ENCODE measurements around the gene BACH2. TPM values are rescaled to one million over a fixed set of nuclear protein-coding genes. Genes with fewer than 3 reads are reported as not detected.
"Not testable (repeated sequence)": the region's sequence is repeated elsewhere in the genome, so short reads cannot be mapped to it uniquely, and the experiment has no call there.

Gene BACH2
- polyA plus RNA-seq, 1 experiment = 2.2 TPM

DNA sequence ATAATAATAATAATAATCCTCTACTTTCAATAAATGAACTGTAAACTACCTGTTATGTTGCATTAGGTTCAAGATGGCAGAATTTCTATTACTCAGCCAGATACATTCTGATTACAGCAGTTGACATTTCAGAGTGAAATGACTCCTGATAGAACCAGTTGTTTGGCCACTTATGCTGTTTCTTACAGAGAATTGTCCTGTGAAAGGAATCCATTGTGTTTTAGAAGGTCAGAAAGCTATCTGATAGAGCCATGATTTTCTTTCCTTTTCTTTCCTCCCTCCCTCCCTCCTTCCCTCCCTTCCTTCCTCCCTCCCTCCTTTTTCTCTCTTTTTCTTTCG is 385.8 kb downstream of the BACH2 start:
- Histone ChIP-seq H3K9me3 (ENCODE audit: control insufficient read depth, insufficient read depth, low read length) (peaks cover 2% of the 10 kb centered on the region; the same call in 1 of the 2 replicates), H3K27ac (ENCODE audit: low read depth, low read length) (no peak overlapping the region), H3K27me3 (ENCODE audit: control insufficient read depth, insufficient read depth, low read length) (peaks cover 5% of the 10 kb centered on the region), H3K4me3 (ENCODE audit: low read depth, low read length) (no peak overlapping the region)
- POLR2A ChIA-PET = no interaction called here
- no peak for DNase-seq (ENCODE audit: low read depth, low spot score)
- CTCF ChIA-PET = interaction anchor here (0.6 kb wide), 2 partner anchors 14 to 83 kb away, joined by 3 to 4 read pairs; no protein-coding TSS in a partner anchor
- TF ChIP-seq, protein P1, sequence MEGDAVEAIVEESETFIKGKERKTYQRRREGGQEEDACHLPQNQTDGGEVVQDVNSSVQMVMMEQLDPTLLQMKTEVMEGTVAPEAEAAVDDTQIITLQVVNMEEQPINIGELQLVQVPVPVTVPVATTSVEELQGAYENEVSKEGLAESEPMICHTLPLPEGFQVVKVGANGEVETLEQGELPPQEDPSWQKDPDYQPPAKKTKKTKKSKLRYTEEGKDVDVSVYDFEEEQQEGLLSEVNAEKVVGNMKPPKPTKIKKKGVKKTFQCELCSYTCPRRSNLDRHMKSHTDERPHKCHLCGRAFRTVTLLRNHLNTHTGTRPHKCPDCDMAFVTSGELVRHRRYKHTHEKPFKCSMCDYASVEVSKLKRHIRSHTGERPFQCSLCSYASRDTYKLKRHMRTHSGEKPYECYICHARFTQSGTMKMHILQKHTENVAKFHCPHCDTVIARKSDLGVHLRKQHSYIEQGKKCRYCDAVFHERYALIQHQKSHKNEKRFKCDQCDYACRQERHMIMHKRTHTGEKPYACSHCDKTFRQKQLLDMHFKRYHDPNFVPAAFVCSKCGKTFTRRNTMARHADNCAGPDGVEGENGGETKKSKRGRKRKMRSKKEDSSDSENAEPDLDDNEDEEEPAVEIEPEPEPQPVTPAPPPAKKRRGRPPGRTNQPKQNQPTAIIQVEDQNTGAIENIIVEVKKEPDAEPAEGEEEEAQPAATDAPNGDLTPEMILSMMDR (IDR thresholded peaks at IDR 0.05; ENCODE audit: low read depth, low read length) = no peak

DNA sequence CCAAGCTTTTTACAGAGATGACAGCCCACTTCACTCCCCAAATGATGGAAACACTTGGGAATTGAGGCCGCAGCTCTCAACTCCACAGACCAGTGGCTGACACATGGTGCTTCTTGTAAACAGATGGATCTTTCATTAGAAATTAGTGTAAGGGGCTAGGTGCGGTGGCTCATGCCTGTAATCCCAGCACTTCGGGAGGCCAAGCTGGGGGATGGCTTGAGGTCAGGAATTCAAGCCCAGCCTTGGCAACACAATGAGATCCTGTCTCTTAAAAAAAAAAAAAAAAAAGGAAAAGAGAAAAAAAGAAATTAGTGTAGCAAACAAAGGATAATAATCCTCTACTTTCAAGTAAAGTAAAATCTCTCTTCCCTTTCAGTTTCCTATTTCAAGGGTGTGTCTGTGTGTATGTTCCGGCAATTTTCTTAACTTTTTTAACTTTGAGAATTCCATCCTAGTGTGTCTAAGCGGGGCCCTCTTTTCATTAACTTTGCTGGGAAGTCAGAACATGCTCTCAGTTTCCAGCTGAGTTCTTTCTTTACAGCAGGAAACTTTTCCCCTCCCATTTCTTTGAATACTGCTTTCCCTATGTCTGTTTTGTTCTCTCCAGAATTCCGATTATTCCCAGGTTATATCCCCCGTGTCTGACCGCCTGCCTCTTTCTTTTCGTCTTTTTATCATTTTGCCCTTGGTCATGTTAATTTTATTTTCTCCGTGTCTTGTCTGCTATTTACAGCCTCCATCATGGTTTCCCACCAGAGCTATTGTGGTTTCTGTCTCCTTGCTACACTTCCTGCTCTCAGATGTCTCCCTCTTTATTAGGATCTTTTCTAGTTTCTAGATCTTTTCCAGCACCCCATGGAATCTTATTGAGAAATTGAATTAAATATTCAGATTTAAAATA is 386.4 kb downstream of the BACH2 start:
- H3K4me3 ChIP-seq (ENCODE audit: low read depth, low read length); H3K27ac ChIP-seq (ENCODE audit: low read depth, low read length); H3K27me3 ChIP-seq (ENCODE audit: control insufficient read depth, insufficient read depth, low read length); H3K9me3 ChIP-seq (ENCODE audit: control insufficient read depth, insufficient read depth, low read length); DNase-seq (ENCODE audit: low read depth, low spot score); POLR2A ChIA-PET: not testable (repeated sequence)
- CTCF ChIA-PET = interaction anchor here (0.6 kb wide), 2 partner anchors 15 to 19 kb away, joined by 3 to 5 read pairs; no protein-coding TSS in a partner anchor

DNA sequence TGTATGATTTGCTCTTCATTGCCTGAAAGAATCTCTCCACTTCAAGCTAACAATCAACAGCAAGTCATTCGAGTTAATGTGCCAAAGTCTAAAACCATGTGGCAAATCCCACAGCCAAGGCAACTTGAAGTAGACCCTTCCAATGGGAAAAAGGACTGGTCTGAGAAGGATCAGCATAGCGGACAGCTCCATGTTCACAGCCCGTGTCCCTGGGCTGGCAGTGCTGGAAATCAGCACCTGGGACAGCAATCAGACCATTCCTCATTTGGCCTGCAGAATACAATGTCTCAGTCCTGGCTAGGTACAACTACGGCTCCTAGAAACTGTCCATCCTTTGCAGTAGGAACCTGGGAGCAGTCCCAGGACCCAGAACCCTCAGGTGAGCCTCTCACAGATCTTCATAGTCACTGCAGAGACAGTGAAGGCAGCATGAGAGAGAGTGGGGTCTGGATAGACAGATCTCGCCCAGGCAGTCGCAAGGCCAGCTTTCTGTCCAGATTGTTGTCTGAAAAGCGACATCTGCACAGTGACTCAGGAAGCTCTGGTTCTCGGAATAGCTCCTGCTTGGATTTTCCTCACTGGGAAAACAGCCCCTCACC is 401.3 kb downstream of the BACH2 start:
- H3K4me3 ChIP-seq (ENCODE audit: low read depth, low read length) = no peak overlapping the region
- TF ChIP-seq, protein P1 (IDR thresholded peaks at IDR 0.05; ENCODE audit: low read depth, low read length) = 0 out of 2 replicates have a peak, but pooled peaks have one; percentile 1
- H3K9me3 ChIP-seq (ENCODE audit: control insufficient read depth, insufficient read depth, low read length) = no peaks in the 10 kb centered on the region
- no peak overlapping the region for H3K27ac ChIP-seq (ENCODE audit: low read depth, low read length)
- ChIA-PET CTCF (no interaction called here), POLR2A (no interaction called here)
- H3K27me3 ChIP-seq (ENCODE audit: control insufficient read depth, insufficient read depth, low read length) = peaks cover 5% of the 10 kb centered on the region
- DNase-seq (ENCODE audit: low read depth, low spot score) = peak; percentile 20

DNA sequence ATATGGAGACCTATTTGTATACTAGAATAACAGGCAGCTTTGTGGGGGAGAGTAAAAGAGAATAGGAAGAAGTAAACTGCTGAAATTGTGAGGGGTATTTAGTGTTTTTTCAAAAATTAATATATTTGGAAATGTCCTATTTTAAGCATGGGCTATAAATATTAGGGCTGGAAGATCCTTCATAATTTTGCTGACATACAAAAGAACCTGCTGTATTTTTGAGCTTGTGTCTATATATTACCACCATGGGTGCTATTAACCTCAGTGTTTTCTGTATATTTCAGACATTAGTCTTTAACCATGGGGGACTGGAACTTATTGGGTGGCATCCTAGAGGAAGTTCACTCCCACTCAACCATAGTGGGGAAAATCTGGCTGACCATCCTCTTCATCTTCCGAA is 402.5 kb downstream of the BACH2 start, which contains the start of gene GJA10:
Gene GJA10 (plus strand): TSS at position 301 of the 400 bp plus-strand sequence. CDS start 0 bp downstream, at position 301.
- Histone ChIP-seq H3K9me3 (ENCODE audit: control insufficient read depth, insufficient read depth, low read length) (no peaks in the 10 kb centered on the region), H3K4me3 (ENCODE audit: low read depth, low read length) (no peak within 1 kb of the TSS), H3K27ac (ENCODE audit: low read depth, low read length) (no peak within 1 kb of the TSS), H3K27me3 (ENCODE audit: control insufficient read depth, insufficient read depth, low read length) (peaks cover 5% of the 10 kb centered on the region)
- ChIA-PET POLR2A (no interaction called here), CTCF (no interaction called here)
- DNase-seq (ENCODE audit: low read depth, low spot score) = no peak
- TF ChIP-seq, protein P1 (IDR thresholded peaks at IDR 0.05; ENCODE audit: low read depth, low read length) = no peak

DNA sequence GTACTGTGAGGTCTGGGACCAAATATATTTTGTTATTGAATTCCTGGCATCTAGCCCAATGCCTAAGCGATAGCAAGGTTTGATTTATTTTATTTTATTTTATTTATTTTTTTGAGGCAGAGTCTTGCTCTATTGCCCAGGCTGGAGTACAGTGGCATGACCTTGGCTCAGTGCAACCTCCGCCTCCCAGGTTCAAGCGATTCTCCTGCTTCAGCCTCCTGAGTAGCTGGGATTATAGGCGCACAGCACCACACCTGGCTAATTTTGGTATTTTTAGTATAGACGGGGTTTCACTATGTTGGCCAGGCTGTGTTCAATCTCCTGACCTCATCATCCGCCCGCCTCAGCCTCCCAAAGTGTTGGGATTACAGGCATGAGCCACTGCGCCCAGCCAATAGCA is 404.1 kb downstream of the BACH2 start:
- H3K9me3 ChIP-seq (ENCODE audit: control insufficient read depth, insufficient read depth, low read length); CTCF ChIA-PET; H3K27ac ChIP-seq (ENCODE audit: low read depth, low read length); H3K27me3 ChIP-seq (ENCODE audit: control insufficient read depth, insufficient read depth, low read length); DNase-seq (ENCODE audit: low read depth, low spot score); H3K4me3 ChIP-seq (ENCODE audit: low read depth, low read length); POLR2A ChIA-PET: not testable (repeated sequence)

DNA sequence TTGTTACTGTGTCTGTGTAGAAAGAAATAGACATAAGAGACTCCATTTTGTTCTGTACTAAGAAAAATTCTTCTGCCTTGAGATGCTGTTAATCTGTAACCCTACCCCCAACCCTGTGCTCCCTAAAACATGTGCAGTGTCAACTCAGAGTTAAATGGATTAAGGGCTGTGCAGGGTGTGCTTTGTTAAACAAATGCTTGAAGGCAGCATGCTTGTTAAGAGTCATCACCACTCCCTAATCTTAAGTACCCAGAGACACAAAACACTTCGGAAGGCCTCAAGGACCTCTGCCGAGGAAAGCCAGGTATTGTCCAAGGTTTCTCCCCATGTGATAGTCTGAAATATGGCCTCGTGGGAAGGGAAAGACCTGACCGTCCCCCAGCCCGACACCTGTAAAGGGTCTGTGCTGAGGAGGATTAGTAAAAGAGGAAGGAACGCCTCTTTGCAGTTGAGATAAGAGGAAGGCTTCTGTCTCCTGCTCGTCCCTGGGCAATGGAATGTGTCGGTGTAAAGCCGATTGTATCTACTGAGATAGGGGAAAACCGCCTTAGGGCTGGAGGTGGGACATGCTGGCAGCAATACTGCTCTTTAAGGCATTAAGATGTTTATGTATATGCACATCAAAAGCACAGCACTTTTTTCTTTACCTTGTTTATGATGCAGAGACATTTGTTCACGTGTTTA is 405.7 kb downstream of the BACH2 start:
- H3K27me3 ChIP-seq (ENCODE audit: control insufficient read depth, insufficient read depth, low read length) = peaks cover 14% of the 10 kb centered on the region
- H3K27ac ChIP-seq (ENCODE audit: low read depth, low read length); POLR2A ChIA-PET; DNase-seq (ENCODE audit: low read depth, low spot score); H3K4me3 ChIP-seq (ENCODE audit: low read depth, low read length): not testable (repeated sequence)
- peaks cover 16% of the 10 kb centered on the region; the same call in 1 of the 2 replicates for H3K9me3 ChIP-seq (ENCODE audit: control insufficient read depth, insufficient read depth, low read length)
- CTCF ChIA-PET = interaction anchor here (0.6 kb wide), 1 partner anchor 19 kb away, joined by 5 read pairs; no protein-coding TSS in a partner anchor

All from AG04450 (cell line).